ENCODE measurements around the gene BUB1. TPM values are rescaled to one million over a fixed set of nuclear protein-coding genes. Genes with fewer than 3 reads are reported as not detected.

The BUB1 gene
- total RNA-seq = 18.7 and 37.1 TPM in 2 replicates

GRCh38 chr2:110677530-110678456 is at the start of gene BUB1:
TSS of gene BUB1 (minus strand) at chr2:110678063. CDS start at chr2:110677995, 68 bp downstream.
- peak; percentile 97 for DNase-seq (ENCODE audit: low read depth)
- no peak for TF ChIP-seq CTCF (IDR thresholded peaks at IDR 0.05; ENCODE audit: insufficient read depth, low read depth, low read length)
- H3K4me3 ChIP-seq (ENCODE audit: low read depth, low read length) = peak within 1 kb of the TSS; percentile 93

GRCh38 chr2:110726285-110726684 is 48.4 kb upstream of the BUB1 start:
- H3K4me3 ChIP-seq (ENCODE audit: low read depth, low read length) = no peak overlapping the region
- TF ChIP-seq CTCF (IDR thresholded peaks at IDR 0.05; ENCODE audit: insufficient read depth, low read depth, low read length) = no peak
- no peak for DNase-seq (ENCODE audit: low read depth)

- DNase-seq (ENCODE audit: low read depth) = no peak
- TF ChIP-seq CTCF (IDR thresholded peaks at IDR 0.05; ENCODE audit: insufficient read depth, low read depth, low read length) = no peak
- H3K4me3 ChIP-seq (ENCODE audit: low read depth, low read length) = no peak overlapping the region
Observed at GRCh38 chr2:110725859-110726258, 48.0 kb upstream of the BUB1 start.

- no peak overlapping the region for H3K4me3 ChIP-seq (ENCODE audit: low read depth, low read length)
- no peak for TF ChIP-seq CTCF (IDR thresholded peaks at IDR 0.05; ENCODE audit: insufficient read depth, low read depth, low read length)
- DNase-seq (ENCODE audit: low read depth) = no peak
Observed at GRCh38 chr2:110725370-110725769, 47.5 kb upstream of the BUB1 start.

- H3K4me3 ChIP-seq (ENCODE audit: low read depth, low read length) = no peak overlapping the region
- DNase-seq (ENCODE audit: low read depth) = no peak
- TF ChIP-seq CTCF (IDR thresholded peaks at IDR 0.05; ENCODE audit: insufficient read depth, low read depth, low read length) = no peak
Observed at GRCh38 chr2:110724820-110725219, 47.0 kb upstream of the BUB1 start.

- TF ChIP-seq CTCF (IDR thresholded peaks at IDR 0.05; ENCODE audit: insufficient read depth, low read depth, low read length) = no peak
- no peak overlapping the region for H3K4me3 ChIP-seq (ENCODE audit: low read depth, low read length)
- no peak for DNase-seq (ENCODE audit: low read depth)
Observed at GRCh38 chr2:110720547-110720946, 42.7 kb upstream of the BUB1 start.
